ENCODE measurements around the gene ROR1. TPM values are rescaled to one million over a fixed set of nuclear protein-coding genes. Genes with fewer than 3 reads are reported as not detected.

Gene ROR1
- total RNA-seq, 1 experiment from 2014 or later: 10.5 TPM

- no peak for DNase-seq (ENCODE audit: low read depth)
These were observed 48.7 kb downstream of the ROR1 start for GRCh38 chr1:63822540-63822939.

- no peak for DNase-seq (ENCODE audit: low read depth)
These were observed 50.6 kb downstream of the ROR1 start for GRCh38 chr1:63824451-63824850.

DNA sequence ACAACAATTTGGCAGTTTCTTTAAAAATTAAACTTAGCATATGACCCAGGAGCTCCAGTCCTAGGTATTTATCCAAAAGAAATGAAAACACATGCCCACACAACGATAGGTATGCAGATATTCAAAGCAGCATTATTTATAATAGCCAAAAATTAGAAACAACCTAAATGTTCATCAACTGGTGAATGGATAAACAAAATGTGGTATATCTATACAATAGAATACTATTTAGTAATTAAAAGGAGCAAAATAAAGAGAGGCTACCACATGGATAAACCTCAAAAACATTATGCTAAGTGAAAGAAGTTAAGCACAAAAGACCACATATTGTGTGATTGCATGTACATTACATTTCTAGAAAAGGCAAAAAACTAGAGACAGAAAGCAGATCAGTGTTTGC lies 51.3 kb downstream of the ROR1 start:
- no peak for DNase-seq (ENCODE audit: low read depth)

- peak; percentile 78 for DNase-seq (ENCODE audit: low read depth)
These were observed 52.5 kb downstream of the ROR1 start for GRCh38 chr1:63826246-63826861.

DNA sequence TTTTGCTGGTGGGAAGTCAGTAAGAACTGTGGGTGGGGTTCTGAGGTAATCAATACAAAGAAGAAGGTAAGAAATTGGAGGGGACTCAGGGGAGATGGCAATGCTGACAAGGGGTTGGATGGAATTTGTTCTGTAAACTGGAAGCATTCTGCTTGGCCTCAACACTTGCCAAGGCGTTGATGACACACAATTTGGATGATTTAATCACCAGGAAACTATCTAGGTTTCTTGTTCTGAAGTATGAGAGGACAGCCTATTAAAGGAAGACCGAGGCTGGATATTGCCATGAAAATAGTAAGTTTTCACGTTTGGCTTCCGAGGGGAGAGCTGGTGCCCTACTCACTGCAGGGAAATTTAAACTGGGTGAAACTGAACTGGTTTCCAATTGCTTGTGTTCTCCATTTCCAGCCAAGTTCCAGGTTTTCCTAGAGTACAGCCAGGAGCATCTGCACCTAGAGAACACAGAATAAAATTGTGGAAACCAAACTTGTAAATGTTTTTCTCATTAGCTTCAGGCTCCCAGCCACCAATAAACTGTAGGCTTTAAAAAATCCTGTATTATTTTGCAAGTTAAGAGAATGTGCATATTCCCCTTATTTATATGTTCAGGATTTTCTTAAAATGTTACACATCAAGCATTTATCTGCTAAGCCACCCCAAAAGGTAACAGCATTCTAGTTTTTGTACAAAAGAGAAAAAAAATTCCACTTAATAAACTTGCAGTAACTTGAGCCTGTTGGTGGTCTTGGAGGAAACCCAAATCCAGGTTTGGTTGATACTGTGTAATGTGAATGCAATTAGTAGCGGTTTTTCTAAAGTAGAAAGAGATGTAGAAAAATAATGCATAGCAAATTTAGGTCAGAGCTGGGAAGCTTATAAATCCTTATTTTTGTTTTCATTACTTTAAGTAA lies 53.8 kb downstream of the ROR1 start:
- peak; percentile 23 for DNase-seq (ENCODE audit: low read depth)

DNA sequence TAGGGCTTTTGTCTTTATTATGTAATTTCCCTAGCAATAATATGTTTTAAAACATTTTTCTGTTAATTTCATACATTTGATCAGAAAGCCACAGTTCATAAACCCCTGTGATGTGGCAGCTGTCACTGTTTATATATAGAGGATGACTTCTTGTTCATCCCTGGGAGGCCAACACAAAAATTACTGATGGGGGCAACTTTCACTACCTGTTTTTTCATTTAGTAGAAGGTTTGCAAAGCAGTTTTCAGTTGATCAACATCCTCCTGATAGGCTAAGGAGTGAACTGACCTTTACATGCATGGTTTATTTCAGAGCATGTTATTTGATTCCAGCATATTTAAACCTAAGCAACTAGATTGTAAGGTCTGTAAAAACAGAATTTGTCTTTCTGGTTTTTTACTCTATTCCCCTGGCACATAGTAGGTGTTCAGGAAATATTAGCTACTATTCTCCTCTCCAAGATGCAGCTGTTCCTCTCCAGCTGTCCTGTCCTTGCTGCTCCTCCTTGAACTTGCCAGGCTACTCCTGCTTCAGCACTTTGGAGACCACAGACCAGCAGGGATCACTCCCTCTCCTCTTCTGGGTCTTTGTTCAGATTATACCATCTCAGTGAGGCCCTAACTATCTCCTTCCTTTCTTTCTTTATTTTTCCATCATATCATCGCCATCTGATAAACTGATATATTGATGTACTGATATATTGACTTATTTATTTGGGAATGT lies 54.7 kb downstream of the ROR1 start:
- DNase-seq (ENCODE audit: low read depth): no peak

GRCh38 chr1:63829349-63830327 lies 55.8 kb downstream of the ROR1 start:
- peak; percentile 39 for DNase-seq (ENCODE audit: low read depth)

GRCh38 chr1:63831409-63831808 lies 57.6 kb downstream of the ROR1 start:
- DNase-seq (ENCODE audit: low read depth): no peak

DNA sequence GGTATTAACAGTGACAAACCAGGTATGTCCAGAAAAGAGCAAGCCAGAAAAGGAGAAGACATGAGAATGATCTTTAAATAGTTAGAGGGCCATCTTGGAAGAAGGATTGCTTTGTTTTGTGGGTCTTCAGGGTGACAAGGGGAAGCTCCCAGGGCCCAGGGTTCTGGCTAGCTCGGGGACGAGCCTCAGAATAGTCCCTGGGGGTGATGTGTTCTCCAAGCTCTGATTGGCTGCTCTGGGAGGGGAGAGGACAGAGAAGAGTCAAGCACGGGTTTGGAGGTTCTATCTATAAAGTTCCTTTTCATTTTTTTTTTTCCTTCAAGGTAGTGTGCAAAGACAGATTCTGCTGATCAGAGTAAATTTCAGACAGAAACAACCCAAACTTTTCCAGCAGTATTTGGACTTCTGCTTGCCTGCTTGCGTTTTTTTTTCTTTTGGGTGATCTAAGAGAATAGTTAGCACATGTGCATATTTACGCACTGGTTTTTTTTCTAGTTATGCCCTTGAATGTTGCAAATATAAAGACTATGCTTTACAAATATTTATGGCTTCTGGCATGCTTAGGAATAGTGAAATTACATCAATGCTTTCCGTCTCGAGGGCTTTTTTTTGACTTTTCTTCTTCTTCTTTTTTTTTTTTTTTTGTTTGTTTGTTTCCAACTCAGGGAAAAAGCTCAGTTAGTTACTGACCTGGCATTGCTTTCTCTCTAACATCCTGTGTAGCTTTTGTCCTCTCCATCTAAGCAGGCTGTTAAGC lies 59.7 kb downstream of the ROR1 start:
- DNase-seq (ENCODE audit: low read depth): no peak

- peak; percentile 40 for DNase-seq (ENCODE audit: low read depth)
These were observed 61.3 kb downstream of the ROR1 start for GRCh38 chr1:63835128-63835527.

DNA sequence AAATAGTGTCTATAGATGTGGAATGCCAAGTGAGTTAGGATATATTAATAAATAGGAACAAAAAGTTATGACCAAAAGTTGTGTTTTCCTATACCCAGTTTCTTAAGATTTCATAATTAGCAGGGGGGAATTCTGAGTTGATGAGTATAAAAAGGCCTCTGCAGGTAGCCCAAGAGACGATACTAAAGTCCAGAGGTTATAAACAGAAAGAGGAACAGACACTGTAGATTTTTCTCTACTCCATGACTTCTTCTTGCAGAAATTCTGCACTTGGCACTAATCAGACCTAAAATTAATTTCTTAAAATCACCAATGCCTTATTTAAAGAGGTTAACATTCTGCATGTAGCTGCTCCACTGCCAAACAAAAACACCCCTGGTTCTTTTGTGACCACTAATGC lies 62.6 kb downstream of the ROR1 start:
- DNase-seq (ENCODE audit: low read depth): no peak

DNA sequence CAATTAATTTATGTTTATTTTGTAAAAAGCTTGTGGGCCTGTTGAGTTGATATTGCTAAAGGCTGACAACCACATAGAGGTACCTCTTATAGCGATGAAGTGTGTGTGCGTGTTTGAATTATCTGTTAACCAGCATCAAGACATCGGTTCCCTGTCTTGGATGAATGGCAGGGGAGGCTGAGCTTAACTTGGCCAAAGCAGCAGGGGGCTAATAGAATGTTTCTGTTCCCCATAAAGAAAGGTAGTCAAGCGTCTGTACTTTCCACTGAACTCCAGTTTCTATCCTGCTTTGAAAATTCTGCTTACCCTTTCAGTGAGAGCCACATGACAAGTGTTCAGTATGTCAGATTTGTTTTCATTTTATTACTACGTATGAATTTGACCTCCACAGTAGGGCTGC lies 63.0 kb downstream of the ROR1 start:
- DNase-seq (ENCODE audit: low read depth): no peak

DNA sequence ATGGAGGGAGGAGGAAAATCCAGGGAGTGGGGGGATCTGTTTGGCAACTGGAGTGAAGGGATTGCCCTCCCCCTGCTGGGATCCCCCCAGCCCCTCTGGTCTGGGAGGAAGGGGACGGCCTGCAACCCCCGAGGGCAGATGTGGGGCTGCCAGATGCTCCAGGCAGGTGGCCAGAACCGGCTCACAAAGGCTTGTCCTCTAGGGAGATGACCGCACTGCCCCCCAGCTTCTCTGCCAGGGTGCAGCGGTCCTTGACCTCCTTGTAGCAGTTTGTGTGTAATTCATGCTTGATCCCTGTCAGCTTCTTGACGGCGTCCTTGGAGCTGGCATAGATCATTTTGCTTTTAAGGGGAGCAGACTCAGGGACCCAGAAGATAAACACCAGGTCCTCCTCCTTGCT lies 69.2 kb downstream of the ROR1 start:
- DNase-seq (ENCODE audit: low read depth): no peak

GRCh38 chr1:63843884-63844283 lies 70.1 kb downstream of the ROR1 start:
- DNase-seq (ENCODE audit: low read depth): no peak

GRCh38 chr1:63845346-63845745 lies 71.5 kb downstream of the ROR1 start:
- no peak for DNase-seq (ENCODE audit: low read depth)

- no peak for DNase-seq (ENCODE audit: low read depth)
These were observed 73.6 kb downstream of the ROR1 start for GRCh38 chr1:63847308-63847910.

- no peak for DNase-seq (ENCODE audit: low read depth)
These were observed 74.9 kb downstream of the ROR1 start for GRCh38 chr1:63848733-63849132.

DNA sequence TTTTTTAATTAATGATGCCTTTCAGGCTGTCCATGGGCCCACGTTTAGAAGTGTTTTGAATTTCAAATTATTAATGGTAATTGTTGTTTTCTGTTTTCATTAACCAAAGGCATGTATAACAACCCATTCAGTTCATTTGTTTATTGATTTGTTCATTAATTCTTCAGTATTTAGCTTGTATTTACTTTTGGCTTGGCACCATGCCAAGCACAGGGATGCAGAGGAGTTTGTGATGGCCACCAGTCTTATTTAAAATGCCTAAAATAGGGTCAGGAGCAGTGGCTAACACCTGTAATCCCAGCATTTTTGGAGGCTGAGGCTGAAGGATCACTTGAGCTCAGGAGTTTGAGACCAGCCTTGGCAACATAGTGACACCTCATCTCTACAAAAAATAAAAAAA lies 75.3 kb downstream of the ROR1 start:
- DNase-seq (ENCODE audit: low read depth): no peak

- no peak for DNase-seq (ENCODE audit: low read depth)
These were observed 80.3 kb downstream of the ROR1 start for GRCh38 chr1:63854091-63854490.

GRCh38 chr1:63855942-63856341 lies 82.1 kb downstream of the ROR1 start:
- DNase-seq (ENCODE audit: low read depth): no peak
